NCI-H1092 treated with DMSO at 0.1 percent for 48 hours (cell line): ENCODE data around the gene MAP3K7.

Experiments
- DNase-seq: peaks from one replicate; lab custom pipeline; 2025; lab: John Stamatoyannopoulos, UW

Gene MAP3K7

GRCh38 chr6:90586836-90587638, at the start of gene MAP3K7:
TSS of gene MAP3K7 (minus strand) at chr6:90587072. CDS start at chr6:90586883, 189 bp downstream.
- DNase-seq: peak; percentile 88

GRCh38 chr6:90631046-90631445, 44.2 kb upstream of the MAP3K7 start:
- no peak for DNase-seq

GRCh38 chr6:90621581-90621980, 34.7 kb upstream of the MAP3K7 start:
- no peak for DNase-seq

- no peak for DNase-seq
Measured at GRCh38 chr6:90619221-90619620, 32.3 kb upstream of the MAP3K7 start.

GRCh38 chr6:90612313-90612680, 25.4 kb upstream of the MAP3K7 start:
- DNase-seq: no peak

- no peak for DNase-seq
Measured at GRCh38 chr6:90611543-90612312, 24.9 kb upstream of the MAP3K7 start.

- DNase-seq: peak; percentile 27
Measured at GRCh38 chr6:90610751-90611542, 24.1 kb upstream of the MAP3K7 start.

GRCh38 chr6:90610301-90610750, 23.5 kb upstream of the MAP3K7 start:
- peak; percentile 27 for DNase-seq

GRCh38 chr6:90605749-90606340, 19.0 kb upstream of the MAP3K7 start:
- no peak for DNase-seq

- no peak for DNase-seq
Measured at GRCh38 chr6:90604546-90604945, 17.7 kb upstream of the MAP3K7 start.

GRCh38 chr6:90599151-90599550, 12.3 kb upstream of the MAP3K7 start:
- no peak for DNase-seq

- no peak for DNase-seq
Measured at GRCh38 chr6:90598192-90598951, 11.5 kb upstream of the MAP3K7 start.

GRCh38 chr6:90596967-90597539, 10.2 kb upstream of the MAP3K7 start:
- no peak for DNase-seq

GRCh38 chr6:90595854-90596253, 9.0 kb upstream of the MAP3K7 start:
- no peak for DNase-seq

GRCh38 chr6:90586546-90586835, 381 bp downstream of the MAP3K7 start:
- DNase-seq: no peak

GRCh38 chr6:90584636-90585255, 2.1 kb downstream of the MAP3K7 start:
- DNase-seq: no peak

GRCh38 chr6:90583836-90584481, 2.9 kb downstream of the MAP3K7 start:
- DNase-seq: no peak

- DNase-seq: no peak
Measured at GRCh38 chr6:90583179-90583835, 3.6 kb downstream of the MAP3K7 start.

GRCh38 chr6:90581146-90581545, 5.7 kb downstream of the MAP3K7 start:
- no peak for DNase-seq
